GM18505 (cell line): Measurements from ENCODE around the gene GIPC2.
"Not testable (repeated sequence)": the region's sequence is repeated elsewhere in the genome, so short reads cannot be mapped to it uniquely, and the experiment has no call there.

ENCODE experiments used
- ATAC-seq: cut with Tn5 transposase; IDR thresholded peaks from one replicate; pipeline ENCODE4 v1.9.1; 2021; ENCODE audit not compliant: unreplicated experiment
- POLR2A ChIP-seq: IDR thresholded peaks from 4 replicates; pipeline ENCODE4 v1.6.1; 2011; ENCODE audit warnings: borderline replicate concordance; ENCODE audit not compliant: insufficient read depth, insufficient read length; ENCODE audit errors: extremely low read depth

Gene GIPC2

GRCh38 chr1:78090472-78091133, 44.8 kb downstream of the GIPC2 start:
- no peak for TF ChIP-seq POLR2A
- no peak for ATAC-seq

DNA sequence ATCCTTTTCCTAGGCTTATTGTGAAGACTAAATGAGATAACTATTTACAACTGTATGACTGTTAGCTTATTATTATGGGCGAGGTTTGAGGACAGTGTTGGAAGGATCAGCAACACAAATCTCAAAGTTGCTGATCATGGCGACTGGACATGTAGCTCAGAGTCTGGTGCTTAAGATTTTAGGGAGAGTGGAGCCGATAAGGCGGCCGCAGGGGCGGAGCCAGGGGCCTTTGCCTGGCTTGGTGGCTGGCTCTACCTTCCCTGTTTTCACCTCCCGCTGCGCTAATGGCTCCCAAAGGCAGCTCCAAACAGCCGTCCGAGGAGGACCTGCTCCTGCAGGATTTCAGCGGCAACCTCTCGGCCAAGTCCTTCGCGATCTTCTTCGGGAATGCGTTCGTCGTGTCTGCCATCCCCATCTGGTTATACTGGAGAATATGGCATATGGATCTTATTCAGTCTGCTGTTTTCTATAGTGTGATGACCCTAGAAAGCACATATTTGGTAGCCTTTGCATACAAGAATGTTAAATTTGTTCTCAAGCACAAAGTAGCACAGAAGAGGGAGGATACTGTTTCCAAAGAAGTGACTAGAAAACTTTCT, 45.5 kb downstream of the GIPC2 start:
- TF ChIP-seq POLR2A: no peak
- no peak for ATAC-seq

DNA sequence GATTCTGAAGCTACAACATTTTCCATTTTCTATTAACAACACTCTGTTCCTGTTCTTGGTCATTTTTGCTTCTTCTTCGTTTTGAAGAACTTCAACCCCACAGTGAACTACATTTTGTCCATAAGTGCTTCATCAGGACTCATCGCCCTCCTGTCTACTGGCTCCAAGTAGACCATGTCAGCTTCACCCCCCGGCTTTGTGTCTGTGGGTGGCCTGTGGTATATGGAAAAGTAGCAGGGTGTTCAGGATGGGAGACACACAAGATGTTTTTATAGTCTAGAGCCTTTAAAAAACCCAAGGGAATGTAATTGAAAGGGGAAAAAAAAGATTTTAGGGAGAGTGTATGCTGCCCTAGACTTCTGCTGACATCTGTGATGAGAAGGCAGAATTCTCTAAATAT, 46.1 kb downstream of the GIPC2 start:
- no peak for TF ChIP-seq POLR2A
- ATAC-seq: no peak

- ATAC-seq: no peak
- no peak for TF ChIP-seq POLR2A
These were observed 46.9 kb downstream of the GIPC2 start for GRCh38 chr1:78092643-78093042.

GRCh38 chr1:78093560-78093959, 47.8 kb downstream of the GIPC2 start:
- ATAC-seq: no peak

DNA sequence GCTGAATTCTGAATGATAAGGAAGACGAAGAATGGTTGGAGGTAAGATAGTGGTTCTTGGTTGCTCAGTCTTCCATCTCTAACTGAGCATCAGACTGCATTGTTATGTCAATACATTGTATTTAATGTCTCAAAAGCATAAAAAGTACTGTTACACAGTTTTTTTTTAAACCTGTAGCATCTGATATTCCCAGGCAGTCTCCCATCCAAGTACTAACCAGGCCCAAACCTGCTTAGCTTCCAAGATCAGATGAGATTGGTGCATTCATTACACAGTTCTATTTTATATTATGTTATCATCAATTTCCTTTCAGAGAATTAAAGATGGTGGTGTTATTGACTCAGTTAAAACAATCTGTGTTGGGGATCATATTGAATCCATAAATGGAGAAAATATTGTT, 48.9 kb downstream of the GIPC2 start:
- no peak for TF ChIP-seq POLR2A
- ATAC-seq: no peak

More at GRCh38 chr1:78093560-78093959, 47.8 kb downstream of the GIPC2 start:
- TF ChIP-seq POLR2A: no peak

GRCh38 chr1:78095593-78095992, 49.8 kb downstream of the GIPC2 start:
- ATAC-seq: no peak
- no peak for TF ChIP-seq POLR2A

DNA sequence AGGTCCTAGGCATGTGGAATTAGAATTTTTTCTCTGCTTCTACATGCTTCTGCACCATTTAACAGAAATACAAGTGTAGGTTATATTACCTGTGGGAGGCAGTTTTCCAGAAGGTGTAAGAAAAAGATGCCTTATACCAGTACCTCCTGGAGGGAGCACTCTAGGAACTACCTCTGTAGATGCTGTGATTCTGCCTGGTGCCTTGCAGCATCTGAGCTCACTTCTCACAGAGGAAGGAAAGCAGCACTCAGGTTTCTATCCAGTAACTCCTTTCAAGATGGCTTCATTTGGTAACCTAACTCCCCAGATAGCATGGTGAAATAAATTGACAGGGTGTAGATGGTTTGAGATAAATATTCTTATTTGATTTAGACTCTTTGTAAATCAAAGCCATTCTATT, 50.3 kb downstream of the GIPC2 start:
- ATAC-seq: no peak

DNA sequence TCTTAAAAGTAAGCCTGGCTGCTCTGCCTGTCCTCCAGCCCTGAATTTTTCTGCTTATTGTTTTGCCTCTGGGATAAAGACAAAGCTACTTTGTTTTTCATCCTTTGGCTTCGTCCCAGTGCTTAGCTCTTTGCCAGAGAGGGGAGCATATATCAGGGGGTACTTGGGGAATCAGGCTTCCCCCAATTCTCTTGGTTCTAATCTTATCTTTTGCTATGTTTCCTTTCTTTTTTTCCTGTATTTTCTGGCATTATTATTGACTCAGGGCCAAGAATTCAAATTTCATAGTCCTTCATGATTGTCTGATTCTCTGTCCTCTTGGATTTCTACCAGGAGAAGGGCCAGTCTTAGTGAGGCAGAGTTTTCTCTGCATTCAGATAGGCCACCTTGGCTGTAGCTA, 51.2 kb downstream of the GIPC2 start:
- ATAC-seq: no peak
- no peak for TF ChIP-seq POLR2A

More for the DNA sequence above, 50.3 kb downstream of the GIPC2 start:
- TF ChIP-seq POLR2A: no peak

DNA sequence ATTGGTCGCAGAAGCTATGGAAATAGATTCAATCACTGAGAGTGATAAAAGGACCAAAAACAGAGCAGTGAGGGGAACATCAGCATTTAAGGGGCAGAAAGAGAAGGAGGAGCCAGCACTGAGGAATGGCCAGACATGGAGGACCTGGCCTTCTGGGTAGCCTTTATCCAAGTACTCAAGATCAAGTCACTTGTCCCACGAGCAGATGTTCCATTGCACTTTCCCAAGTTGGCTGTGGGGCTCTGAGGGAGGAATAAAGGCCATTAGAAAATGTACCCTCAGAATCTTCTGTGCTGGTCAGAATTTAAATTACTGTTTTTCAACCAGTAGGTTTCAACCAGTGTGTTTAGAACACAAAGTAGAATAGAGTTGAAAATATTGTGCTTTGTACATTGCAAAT, 55.3 kb downstream of the GIPC2 start:
- no peak for TF ChIP-seq POLR2A
- ATAC-seq: no peak

DNA sequence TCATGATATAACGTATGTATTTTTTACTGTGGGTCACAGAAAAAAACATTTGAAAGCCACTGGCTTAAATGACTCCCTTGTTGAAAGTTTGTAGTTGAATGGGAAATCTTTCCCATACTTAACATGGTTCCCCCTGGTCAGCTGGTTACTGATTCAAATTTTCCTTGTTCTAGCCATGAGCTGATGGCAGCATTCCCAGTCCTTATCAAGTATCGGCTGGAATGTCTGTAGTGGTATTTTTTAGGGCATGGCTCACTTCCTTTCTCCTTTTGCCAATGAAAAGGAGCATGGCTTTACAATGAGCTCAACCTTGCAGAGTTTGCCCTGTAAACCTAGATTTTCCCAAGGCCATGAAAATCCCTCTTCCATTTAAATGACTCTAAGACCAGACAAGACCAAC, 55.7 kb downstream of the GIPC2 start:
- ATAC-seq: no peak
- no peak for TF ChIP-seq POLR2A

- TF ChIP-seq POLR2A: no peak
- no peak for ATAC-seq
These were observed 56.3 kb downstream of the GIPC2 start for GRCh38 chr1:78102082-78102481.

DNA sequence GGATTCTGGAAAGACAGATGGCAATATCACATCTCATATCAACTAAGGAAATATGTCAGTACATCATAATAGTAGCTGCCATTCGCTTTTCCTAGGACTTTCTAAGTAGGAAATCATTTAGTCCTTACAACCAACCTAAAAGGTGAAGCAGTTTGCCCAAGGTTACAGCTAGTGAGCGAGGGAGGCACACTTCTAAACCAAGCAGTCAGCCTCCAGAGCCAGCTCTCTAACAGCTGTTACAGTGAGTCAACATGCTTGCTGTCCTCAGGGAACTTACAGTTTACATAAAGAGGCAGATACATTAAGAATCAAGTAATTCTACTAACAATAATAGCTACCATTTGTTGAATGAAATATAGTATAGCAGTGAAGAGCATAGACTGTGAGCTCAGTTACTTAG, 57.1 kb downstream of the GIPC2 start:
- ATAC-seq: no peak
- TF ChIP-seq POLR2A: no peak

DNA sequence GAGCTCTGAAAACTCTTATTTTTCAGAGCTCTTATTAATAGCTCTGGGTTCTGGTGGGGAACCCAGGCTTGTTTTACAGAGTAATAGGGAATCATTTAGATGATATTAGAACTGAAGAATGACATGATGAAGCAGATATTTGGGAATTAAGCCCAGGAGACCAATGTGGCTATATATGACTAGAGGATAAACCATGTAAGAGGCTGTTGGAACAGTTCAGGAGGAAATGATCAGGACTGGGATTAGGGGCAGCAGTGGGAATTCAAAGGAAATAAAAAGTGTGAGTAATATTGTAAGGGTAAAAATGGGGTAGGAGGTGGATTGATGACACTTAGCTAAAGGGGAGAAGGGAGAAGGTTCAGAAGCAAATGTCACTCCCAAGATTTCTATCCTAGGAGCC, 58.6 kb downstream of the GIPC2 start:
- no peak for TF ChIP-seq POLR2A
- ATAC-seq: no peak

GRCh38 chr1:78109659-78110058, 63.9 kb downstream of the GIPC2 start:
- ATAC-seq: not testable (repeated sequence)

- TF ChIP-seq POLR2A: no peak
- ATAC-seq: no peak
These were observed 67.6 kb downstream of the GIPC2 start for GRCh38 chr1:78113156-78113916.
